Fibroblast of pulmonary artery (primary cell): Measurements from ENCODE around the gene KCNT2.

Experiments used
- DNase-seq: peaks from one replicate; pipeline ENCODE4 v3.0.0-alpha.2; 2010; ENCODE audit warnings: low read depth
- H3K4me3 ChIP-seq: replicated peaks from 2 replicates; pipeline ENCODE4 v1.5.1; 2011; ENCODE audit warnings: low read depth, mild to moderate bottlenecking, control low read depth, low read length, moderate library complexity
- TF ChIP-seq, protein P1 (sequence below): IDR thresholded peaks from 2 replicates; pipeline ENCODE4 v1.5.1; 2011; ENCODE audit warnings: mild to moderate bottlenecking, control low read depth, low read length, inconsistent platforms; ENCODE audit errors: missing control alignments

The KCNT2 gene

DNA sequence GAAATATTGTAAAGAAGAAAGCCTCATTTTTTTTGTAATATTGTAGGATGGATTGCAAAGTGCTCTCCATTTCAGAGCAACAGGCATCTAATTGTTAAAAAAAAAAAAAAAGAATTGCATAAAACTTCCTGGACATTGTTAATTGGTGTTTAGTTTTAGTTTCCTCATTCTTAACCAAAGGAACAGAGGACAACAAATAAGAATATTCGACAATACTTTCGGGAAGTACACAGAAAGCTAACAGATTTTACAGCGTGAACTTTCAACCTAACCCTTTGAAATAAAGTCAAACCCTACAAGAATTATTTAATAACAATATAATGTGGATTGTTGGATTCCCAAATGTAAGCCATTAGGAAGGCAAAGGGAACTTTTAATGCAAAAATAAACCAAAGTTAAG is 284.4 kb downstream of the KCNT2 start:
- TF ChIP-seq, protein P1, sequence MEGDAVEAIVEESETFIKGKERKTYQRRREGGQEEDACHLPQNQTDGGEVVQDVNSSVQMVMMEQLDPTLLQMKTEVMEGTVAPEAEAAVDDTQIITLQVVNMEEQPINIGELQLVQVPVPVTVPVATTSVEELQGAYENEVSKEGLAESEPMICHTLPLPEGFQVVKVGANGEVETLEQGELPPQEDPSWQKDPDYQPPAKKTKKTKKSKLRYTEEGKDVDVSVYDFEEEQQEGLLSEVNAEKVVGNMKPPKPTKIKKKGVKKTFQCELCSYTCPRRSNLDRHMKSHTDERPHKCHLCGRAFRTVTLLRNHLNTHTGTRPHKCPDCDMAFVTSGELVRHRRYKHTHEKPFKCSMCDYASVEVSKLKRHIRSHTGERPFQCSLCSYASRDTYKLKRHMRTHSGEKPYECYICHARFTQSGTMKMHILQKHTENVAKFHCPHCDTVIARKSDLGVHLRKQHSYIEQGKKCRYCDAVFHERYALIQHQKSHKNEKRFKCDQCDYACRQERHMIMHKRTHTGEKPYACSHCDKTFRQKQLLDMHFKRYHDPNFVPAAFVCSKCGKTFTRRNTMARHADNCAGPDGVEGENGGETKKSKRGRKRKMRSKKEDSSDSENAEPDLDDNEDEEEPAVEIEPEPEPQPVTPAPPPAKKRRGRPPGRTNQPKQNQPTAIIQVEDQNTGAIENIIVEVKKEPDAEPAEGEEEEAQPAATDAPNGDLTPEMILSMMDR = no peak
- no peak overlapping the region for H3K4me3 ChIP-seq
- no peak for DNase-seq

DNA sequence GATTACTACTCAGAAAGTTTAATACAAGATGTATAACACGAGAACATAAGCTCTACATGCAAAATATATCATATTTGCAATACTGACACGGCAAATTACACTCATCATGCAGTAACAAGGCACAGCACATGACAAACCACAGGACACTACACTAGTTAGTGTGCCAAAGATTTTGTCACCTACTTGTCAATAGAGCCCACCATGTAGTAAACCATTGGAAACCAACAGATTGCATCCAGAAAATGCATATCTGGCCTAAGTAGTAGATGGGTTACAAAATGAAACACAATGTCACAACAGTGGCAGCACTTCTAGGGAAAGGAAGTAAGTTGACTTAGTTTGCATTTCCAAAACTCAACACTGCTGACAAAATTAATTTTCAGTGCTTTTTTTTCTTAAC is 288.9 kb downstream of the KCNT2 start:
- no peak for DNase-seq
- TF ChIP-seq, protein P1 = no peak
- H3K4me3 ChIP-seq = no peak overlapping the region

DNA sequence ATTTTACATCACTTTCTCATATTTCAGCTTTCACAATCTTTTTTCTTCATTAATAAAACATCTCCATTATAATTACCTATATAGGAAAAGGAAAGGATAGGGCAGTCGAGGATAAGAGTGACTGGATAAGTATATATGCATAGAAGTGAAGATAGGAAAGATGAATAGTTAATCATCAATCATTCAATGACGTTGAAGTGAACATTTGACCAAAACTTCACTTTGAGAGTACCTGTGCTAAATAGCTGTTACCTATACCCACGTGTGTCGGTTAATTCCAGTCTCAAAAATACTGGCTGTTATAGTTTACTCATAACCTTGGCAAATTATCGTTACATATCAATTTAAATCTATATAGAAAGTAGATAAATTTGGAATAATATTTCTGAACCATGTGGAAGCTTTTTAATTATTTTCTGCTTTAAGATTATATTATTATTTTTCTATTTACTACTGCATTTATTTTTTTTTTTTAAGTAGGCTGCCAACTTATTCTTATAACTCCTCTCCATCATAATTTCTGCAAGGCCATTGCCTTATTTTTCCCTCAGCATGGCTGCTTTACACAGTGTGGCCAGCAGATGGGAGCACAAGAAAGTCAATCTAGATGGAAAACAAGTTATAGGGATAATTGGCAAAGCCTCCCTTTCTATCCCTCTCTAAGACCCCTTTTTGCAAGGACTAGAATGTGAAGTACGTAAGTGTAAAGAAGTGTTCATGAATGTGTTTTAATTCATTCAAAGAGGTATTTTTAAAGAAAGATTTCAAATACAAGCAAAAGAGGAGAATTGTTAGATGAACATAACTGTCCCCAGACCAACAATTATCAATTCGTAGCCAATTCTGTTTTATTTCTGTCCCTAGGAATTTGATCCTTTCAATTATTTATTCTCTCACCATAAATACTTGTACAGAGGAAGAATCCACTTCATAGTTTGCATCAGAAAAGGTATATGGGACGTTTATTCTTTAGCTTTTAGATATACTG is 290.4 kb downstream of the KCNT2 start:
- H3K4me3 ChIP-seq = no peak overlapping the region
- peak; percentile 69 for DNase-seq
- TF ChIP-seq, protein P1 = peak; percentile 84

DNA sequence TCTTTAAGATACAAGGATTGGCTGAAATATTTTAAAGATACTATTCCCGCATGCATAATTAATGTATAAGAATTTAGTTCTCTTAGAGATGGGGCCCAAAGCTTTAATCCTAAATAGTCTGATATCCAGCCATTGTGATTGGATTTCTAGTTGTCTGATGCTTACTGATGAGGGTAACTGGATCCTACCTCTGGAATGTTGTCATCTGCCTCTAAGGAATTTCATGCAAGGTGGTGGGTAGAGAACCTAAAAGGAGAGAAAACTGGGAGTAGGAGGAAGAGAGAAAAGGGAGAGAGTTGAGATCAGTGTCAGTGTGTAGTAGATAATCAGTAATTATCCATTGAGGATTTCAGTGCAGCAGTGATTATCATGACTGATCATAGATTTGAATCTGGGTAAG is 295.5 kb downstream of the KCNT2 start:
- TF ChIP-seq, protein P1 = no peak
- no peak overlapping the region for H3K4me3 ChIP-seq
- DNase-seq = no peak

DNA sequence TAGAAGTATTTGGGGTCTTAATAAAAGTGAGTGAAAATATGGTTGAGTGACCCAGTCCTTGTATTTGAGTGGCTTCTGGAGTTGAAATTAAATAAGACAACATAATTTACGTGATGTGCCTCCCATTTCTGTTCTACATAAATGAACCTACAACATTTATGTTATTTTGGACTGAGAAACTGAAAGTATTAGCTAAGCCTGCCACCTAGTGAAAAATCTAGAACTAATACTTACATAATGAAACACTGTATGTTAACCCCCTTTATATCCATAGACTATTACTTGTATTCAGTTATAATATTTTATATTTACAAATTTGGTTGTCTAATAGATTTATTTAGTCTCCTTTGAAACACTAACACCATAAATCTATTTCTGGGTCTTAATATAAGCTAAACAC is 298.9 kb downstream of the KCNT2 start:
- TF ChIP-seq, protein P1 = peak; percentile 31
- DNase-seq = peak; percentile 72
- H3K4me3 ChIP-seq = no peak overlapping the region

DNA sequence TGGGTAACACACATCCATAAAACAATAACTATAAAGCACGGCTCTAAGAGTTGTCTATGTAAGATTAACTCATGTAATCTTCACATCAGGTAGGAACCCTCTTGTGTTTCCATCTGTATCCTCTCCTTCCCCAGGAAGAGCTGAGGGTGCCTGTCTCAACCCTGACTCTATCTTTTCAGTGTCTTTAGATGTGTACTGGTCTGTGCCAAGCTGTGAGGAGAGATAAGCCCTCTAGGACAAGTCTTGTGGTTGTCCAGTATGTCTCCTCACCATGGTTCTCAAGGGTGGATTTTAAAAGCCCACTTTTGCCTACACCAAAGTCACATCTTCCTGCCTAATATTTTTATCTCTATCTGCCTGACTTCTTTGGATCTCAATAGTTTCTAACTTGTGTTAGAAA is 300.1 kb downstream of the KCNT2 start:
- TF ChIP-seq, protein P1 = no peak

More for the DNA sequence above, 300.1 kb downstream of the KCNT2 start:
- no peak overlapping the region for H3K4me3 ChIP-seq
- no peak for DNase-seq
